Measurements from ENCODE around the gene SLK.

The SLK gene

DNA sequence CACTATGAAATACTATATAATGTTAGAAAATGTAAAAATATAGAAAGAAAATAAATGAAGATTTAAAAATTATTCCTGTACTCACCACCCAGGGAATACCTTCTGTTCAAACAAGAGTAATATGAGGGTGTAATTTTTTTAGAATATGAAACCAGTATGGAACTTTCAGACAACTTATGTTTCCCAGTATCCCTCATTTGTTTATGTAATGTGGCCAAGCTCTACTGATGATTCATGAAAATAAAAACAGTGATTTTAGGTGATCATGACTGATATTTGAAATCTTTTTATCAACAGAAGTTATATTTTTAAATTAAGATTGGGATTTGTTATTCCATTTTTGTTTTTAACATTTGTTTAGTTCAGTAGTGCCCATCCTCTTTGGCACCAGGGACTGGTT is 18.8 kb downstream of the SLK start:
- no peak for DNase-seq
- Histone ChIP-seq H3K27me3 (replicated peaks) (no peaks in the 10 kb centered on the region), H3K27ac (no peak overlapping the region), H3K4me3 (ENCODE audit: low read depth, low read length) (no peak overlapping the region), H3K36me3 (replicated peaks) (no peaks in the 10 kb centered on the region)
- in situ Hi-C loops (cut with HindIII; ENCODE audit: low pct_ligation_motif_present, low sequenced_read_pairs) = no loop called here
- TF ChIP-seq, protein P1, sequence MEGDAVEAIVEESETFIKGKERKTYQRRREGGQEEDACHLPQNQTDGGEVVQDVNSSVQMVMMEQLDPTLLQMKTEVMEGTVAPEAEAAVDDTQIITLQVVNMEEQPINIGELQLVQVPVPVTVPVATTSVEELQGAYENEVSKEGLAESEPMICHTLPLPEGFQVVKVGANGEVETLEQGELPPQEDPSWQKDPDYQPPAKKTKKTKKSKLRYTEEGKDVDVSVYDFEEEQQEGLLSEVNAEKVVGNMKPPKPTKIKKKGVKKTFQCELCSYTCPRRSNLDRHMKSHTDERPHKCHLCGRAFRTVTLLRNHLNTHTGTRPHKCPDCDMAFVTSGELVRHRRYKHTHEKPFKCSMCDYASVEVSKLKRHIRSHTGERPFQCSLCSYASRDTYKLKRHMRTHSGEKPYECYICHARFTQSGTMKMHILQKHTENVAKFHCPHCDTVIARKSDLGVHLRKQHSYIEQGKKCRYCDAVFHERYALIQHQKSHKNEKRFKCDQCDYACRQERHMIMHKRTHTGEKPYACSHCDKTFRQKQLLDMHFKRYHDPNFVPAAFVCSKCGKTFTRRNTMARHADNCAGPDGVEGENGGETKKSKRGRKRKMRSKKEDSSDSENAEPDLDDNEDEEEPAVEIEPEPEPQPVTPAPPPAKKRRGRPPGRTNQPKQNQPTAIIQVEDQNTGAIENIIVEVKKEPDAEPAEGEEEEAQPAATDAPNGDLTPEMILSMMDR (IDR thresholded peaks at IDR 0.05; ENCODE audit: low read depth, low read length, missing control alignments) = no peak

DNA sequence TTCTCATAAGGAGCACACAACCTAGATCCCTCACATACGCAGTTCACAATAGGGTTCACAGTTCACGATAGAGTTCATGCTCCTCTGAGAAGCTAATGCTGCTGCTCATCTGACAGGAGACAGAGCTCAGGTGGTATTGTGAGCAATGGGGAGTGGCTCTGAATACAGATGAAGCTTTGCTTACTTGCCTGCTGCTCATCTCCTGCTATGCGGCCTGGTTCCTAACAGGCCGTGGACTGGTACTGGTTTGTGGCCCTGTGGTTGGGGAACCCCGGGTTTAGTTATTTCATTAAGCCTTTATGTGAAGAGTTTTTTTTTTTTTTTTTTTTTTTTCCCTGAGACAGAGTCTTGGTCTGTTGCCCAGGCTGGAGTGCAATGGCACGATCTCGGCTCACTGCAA is 19.4 kb downstream of the SLK start:
- TF ChIP-seq, protein P1 (IDR thresholded peaks at IDR 0.05; ENCODE audit: low read depth, low read length, missing control alignments) = no peak
- no peak for DNase-seq
- no peaks in the 10 kb centered on the region for H3K27me3 ChIP-seq (replicated peaks)

DNA sequence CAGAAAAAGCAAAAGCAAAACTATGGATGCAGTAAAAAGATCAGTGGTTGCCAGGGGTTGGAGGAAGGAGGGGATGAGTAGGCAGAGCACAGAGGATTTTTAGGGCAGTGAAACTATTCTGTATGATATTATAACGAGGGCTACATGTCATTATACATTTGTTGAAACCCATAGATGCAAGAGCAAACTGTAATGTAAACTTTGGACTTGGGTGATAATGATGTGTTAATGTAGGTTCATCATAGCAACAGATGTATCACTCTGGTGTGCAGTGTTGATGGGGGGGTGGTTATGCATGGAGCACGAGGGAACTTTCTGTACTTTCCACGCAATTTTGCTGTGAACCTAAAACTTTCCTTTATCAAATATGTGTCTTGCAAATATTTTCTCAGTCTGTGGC is 23.2 kb downstream of the SLK start:
- H3K27ac ChIP-seq = no peak overlapping the region
- DNase-seq = no peak
- TF ChIP-seq, protein P1 (IDR thresholded peaks at IDR 0.05; ENCODE audit: low read depth, low read length, missing control alignments) = no peak

More for the DNA sequence above, 19.4 kb downstream of the SLK start:
- Histone ChIP-seq H3K4me3 (ENCODE audit: low read depth, low read length) (no peak overlapping the region), H3K27ac (no peak overlapping the region), H3K36me3 (replicated peaks) (no peaks in the 10 kb centered on the region)
- in situ Hi-C loops (cut with HindIII; ENCODE audit: low pct_ligation_motif_present, low sequenced_read_pairs) = no loop called here

DNA sequence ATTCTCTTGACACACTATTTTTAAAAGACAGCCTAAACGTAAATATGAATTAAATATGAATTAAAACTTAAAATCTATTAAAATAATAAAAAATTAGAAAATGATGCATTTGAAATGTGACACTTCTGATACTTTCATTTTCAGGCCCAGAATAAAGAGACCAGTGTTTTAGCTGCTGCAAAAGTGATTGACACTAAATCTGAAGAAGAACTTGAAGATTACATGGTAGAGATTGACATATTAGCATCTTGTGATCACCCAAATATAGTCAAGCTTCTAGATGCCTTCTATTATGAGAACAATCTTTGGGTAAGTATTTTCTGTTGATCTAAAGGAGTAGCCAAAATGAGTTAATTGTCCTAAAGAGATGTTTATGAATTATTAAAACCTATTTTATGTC is 23.6 kb downstream of the SLK start:
- Histone ChIP-seq H3K36me3 (replicated peaks) (no peaks in the 10 kb centered on the region), H3K27me3 (replicated peaks) (no peaks in the 10 kb centered on the region), H3K4me3 (ENCODE audit: low read depth, low read length) (no peak overlapping the region), H3K27ac (no peak overlapping the region)
- TF ChIP-seq, protein P1 (IDR thresholded peaks at IDR 0.05; ENCODE audit: low read depth, low read length, missing control alignments) = no peak
- in situ Hi-C loops (cut with HindIII; ENCODE audit: low pct_ligation_motif_present, low sequenced_read_pairs) = no loop called here
- DNase-seq = no peak

More for the DNA sequence above, 23.2 kb downstream of the SLK start:
- no peaks in the 10 kb centered on the region for H3K36me3 ChIP-seq (replicated peaks)
- H3K4me3 ChIP-seq (ENCODE audit: low read depth, low read length) = no peak overlapping the region
- in situ Hi-C loops (cut with HindIII; ENCODE audit: low pct_ligation_motif_present, low sequenced_read_pairs) = no loop called here
- no peaks in the 10 kb centered on the region for H3K27me3 ChIP-seq (replicated peaks)

DNA sequence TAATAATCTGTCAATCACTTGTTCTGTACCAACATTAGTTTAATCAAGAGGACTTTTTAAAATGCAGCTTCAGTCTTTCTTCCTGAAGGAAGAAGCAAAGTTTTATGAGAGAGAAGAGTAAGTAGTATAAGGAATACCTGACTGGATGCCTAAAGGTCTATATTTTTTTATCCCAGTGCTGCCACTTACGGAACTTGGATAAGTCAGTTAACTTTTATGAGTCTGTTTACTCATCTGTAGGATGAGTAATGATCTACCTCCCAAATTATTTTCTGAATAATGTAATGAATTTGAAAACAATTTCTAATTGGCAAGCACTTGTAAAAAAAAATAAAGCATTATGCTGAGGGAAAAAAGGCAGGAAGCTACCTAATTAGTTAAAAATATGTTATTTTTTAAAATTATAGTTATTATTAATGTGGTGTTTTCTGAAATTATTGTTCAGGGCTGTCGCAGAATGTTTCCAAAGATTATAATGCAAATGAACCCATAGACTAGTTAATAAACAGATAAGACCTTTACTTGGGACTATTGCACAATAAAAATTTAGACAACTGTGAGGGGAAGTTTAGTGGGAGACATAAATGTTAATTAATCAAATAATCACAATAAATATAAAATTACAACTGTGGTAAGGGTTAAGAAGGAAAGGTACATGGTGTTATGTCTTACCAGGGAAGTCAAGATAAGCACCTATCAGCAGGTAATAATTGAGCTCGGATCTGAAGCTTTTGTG is 24.6 kb downstream of the SLK start:
- no peaks in the 10 kb centered on the region for H3K36me3 ChIP-seq (replicated peaks)
- in situ Hi-C loops (cut with HindIII; ENCODE audit: low pct_ligation_motif_present, low sequenced_read_pairs) = no loop called here
- TF ChIP-seq, protein P1 (IDR thresholded peaks at IDR 0.05; ENCODE audit: low read depth, low read length, missing control alignments) = no peak

DNA sequence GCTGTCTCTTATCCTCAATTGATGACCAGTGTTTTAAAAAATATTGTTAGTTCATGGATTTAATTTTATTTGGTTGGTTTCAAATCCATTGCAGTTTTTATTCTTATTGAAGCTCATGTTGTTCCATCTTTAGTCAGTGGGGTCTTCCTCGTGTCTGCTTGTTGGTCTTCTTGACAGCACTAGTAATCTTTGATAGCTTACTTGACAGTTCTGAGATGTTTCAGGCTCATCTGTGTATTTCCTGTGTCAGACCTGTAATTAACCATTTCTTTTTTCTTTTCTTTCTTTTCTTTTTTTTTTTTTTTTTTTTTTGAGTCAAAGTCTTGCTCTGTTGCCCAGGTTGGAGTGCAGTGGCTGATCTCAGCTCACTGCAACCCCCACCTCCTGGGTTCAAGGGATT is 28.2 kb downstream of the SLK start:
- in situ Hi-C loops (cut with HindIII; ENCODE audit: low pct_ligation_motif_present, low sequenced_read_pairs) = no loop called here
- Histone ChIP-seq H3K27me3 (replicated peaks) (no peaks in the 10 kb centered on the region), H3K4me3 (ENCODE audit: low read depth, low read length) (no peak overlapping the region), H3K36me3 (replicated peaks) (no peaks in the 10 kb centered on the region), H3K27ac (no peak overlapping the region)
- TF ChIP-seq, protein P1 (IDR thresholded peaks at IDR 0.05; ENCODE audit: low read depth, low read length, missing control alignments) = no peak
- DNase-seq = no peak

More for the DNA sequence above, 24.6 kb downstream of the SLK start:
- DNase-seq = no peak
- H3K27me3 ChIP-seq (replicated peaks) = no peaks in the 10 kb centered on the region
- no peak overlapping the region for H3K4me3 ChIP-seq (ENCODE audit: low read depth, low read length)
- H3K27ac ChIP-seq = no peak overlapping the region

Measured in brain microvascular endothelial cell (primary cell).